LNCAP (cell line): ENCODE data around the gene RUNX3.

Experiments used
- CTCF ChIP-seq: fragments of 450-650 bp; IDR thresholded peaks from 2 replicates; pipeline ENCODE4 v1.5.1; 2017; ENCODE audit warnings: mild to moderate bottlenecking

Gene RUNX3

GRCh38 chr1:24960071-24960801 is 30.2 kb upstream of the RUNX3 start:
- TF ChIP-seq CTCF = no peak

- no peak for TF ChIP-seq CTCF
Measured at GRCh38 chr1:24959623-24959975, 29.5 kb upstream of the RUNX3 start.

GRCh38 chr1:24958766-24959622 is 28.9 kb upstream of the RUNX3 start:
- TF ChIP-seq CTCF = no peak

GRCh38 chr1:24957808-24958752 is 28.0 kb upstream of the RUNX3 start:
- TF ChIP-seq CTCF = no peak

GRCh38 chr1:24957016-24957807 is 27.1 kb upstream of the RUNX3 start:
- TF ChIP-seq CTCF = no peak

- no peak for TF ChIP-seq CTCF
Measured at GRCh38 chr1:24955779-24956365, 25.8 kb upstream of the RUNX3 start.
